ENCODE measurements around the gene RSRC1. TPM values are rescaled to one million over a fixed set of nuclear protein-coding genes. Genes with fewer than 3 reads are reported as not detected.

RSRC1 gene
- total RNA-seq, 1 experiment from 2014 or later: 95.2 TPM

DNA sequence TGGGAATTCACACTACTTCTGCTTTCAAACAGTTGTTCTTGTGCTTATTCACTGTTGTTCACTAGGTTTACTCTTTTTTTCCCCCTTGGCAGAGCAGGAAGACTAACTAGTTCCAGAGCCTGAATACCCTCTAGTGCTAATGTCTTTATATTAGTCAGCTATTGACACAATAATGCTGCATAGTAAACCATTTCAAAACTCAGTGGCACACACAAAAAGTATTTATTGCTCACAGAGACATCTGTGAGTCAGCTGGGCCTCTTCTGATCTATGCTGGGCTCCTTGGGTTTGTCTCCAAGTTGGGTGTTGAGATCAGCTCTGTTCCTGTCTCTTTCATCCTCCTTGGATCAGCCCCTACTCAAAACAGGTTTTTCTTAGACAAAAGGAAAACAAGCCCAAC lies 51.1 kb downstream of the RSRC1 start:
- Histone ChIP-seq H2AFZ (ENCODE audit: low read length) (no peak overlapping the region), H4K20me1 (ENCODE audit: insufficient read depth, low read depth, low read length) (no peaks in the 10 kb centered on the region), H3K4me2 (ENCODE audit: low read depth, low read length, poor library complexity, severe bottlenecking) (no peak overlapping the region), H3K27ac (ENCODE audit: low read length) (no peak overlapping the region), H3K9ac (ENCODE audit: low read length) (no peak overlapping the region), H3K9me2 (replicated peaks; ENCODE audit: insufficient read depth, low read length) (no peaks in the 10 kb centered on the region), H3K4me1 (ENCODE audit: low read length) (peaks cover 11% of the 10 kb centered on the region), H3K36me3 (ENCODE audit: insufficient read depth, low read length) (no peaks in the 10 kb centered on the region), H3K79me2 (ENCODE audit: low read length) (peaks cover 95% of the 10 kb centered on the region), H3K4me3 (ENCODE audit: low read length) (no peak overlapping the region), H3K9me3 (ENCODE audit: low read length) (no peaks in the 10 kb centered on the region), H3K27me3 (ENCODE audit: low read length) (no peaks in the 10 kb centered on the region)
- no peak for DNase-seq

DNA sequence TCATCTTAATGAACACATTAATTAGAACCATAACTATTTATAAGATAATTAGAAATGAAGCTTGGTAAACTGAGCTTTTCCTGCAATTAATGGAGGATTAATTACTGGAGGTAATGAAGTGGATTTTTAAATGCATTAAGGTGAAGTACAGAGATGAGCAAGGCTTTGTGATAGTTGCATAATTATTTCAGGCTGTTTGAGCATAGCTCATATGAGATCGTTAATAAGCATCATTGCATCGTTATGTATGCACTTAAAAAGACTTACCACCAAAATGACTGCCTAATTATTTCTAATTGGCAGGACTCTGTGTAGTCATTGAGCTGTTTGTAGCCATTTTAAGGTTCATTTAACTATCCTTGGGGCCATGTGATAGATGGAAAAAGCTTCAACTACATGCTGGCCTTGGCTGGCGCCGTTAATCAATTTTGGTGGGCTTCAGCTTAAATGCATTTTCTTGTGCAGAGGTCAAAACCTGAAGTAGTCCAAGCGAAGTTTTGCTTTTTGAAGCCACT lies 55.3 kb downstream of the RSRC1 start:
- no peak for DNase-seq
- no peaks in the 10 kb centered on the region for H3K9me2 ChIP-seq (replicated peaks; ENCODE audit: insufficient read depth, low read length)
- no peak overlapping the region for H3K4me2 ChIP-seq (ENCODE audit: low read depth, low read length, poor library complexity, severe bottlenecking)
- H4K20me1 ChIP-seq (ENCODE audit: insufficient read depth, low read depth, low read length): no peaks in the 10 kb centered on the region
- no peak overlapping the region for H3K9ac ChIP-seq (ENCODE audit: low read length)
- peaks cover 94% of the 10 kb centered on the region for H3K79me2 ChIP-seq (ENCODE audit: low read length)
- no peaks in the 10 kb centered on the region for H3K9me3 ChIP-seq (ENCODE audit: low read length)
- no peak overlapping the region for H3K27ac ChIP-seq (ENCODE audit: low read length)
- no peak overlapping the region for H2AFZ ChIP-seq (ENCODE audit: low read length)
- no peak overlapping the region for H3K4me3 ChIP-seq (ENCODE audit: low read length)
- H3K36me3 ChIP-seq (ENCODE audit: insufficient read depth, low read length): 0 out of 2 replicates have a peak, but pooled peaks cover 6% of the 10 kb centered on the region
- H3K4me1 ChIP-seq (ENCODE audit: low read length): peaks cover 11% of the 10 kb centered on the region
- no peaks in the 10 kb centered on the region for H3K27me3 ChIP-seq (ENCODE audit: low read length)

- DNase-seq: no peak
These were observed 55.8 kb downstream of the RSRC1 start for GRCh38 chr3:158165730-158166129.

GRCh38 chr3:158166223-158166622 lies 56.3 kb downstream of the RSRC1 start:
- H2AFZ ChIP-seq (ENCODE audit: low read length): no peak overlapping the region
- no peaks in the 10 kb centered on the region for H4K20me1 ChIP-seq (ENCODE audit: insufficient read depth, low read depth, low read length)
- H3K27ac ChIP-seq (ENCODE audit: low read length): no peak overlapping the region
- H3K79me2 ChIP-seq (ENCODE audit: low read length): peaks cover 94% of the 10 kb centered on the region
- no peak overlapping the region for H3K4me2 ChIP-seq (ENCODE audit: low read depth, low read length, poor library complexity, severe bottlenecking)
- no peak overlapping the region for H3K9ac ChIP-seq (ENCODE audit: low read length)
- H3K27me3 ChIP-seq (ENCODE audit: low read length): no peaks in the 10 kb centered on the region
- no peaks in the 10 kb centered on the region for H3K9me3 ChIP-seq (ENCODE audit: low read length)
- no peak for DNase-seq
- peaks cover 11% of the 10 kb centered on the region for H3K4me1 ChIP-seq (ENCODE audit: low read length)
- no peak overlapping the region for H3K4me3 ChIP-seq (ENCODE audit: low read length)
- H3K36me3 ChIP-seq (ENCODE audit: insufficient read depth, low read length): 0 out of 2 replicates have a peak, but pooled peaks cover 6% of the 10 kb centered on the region
- H3K9me2 ChIP-seq (replicated peaks; ENCODE audit: insufficient read depth, low read length): no peaks in the 10 kb centered on the region

More at GRCh38 chr3:158165730-158166129, 55.8 kb downstream of the RSRC1 start:
- H3K79me2 ChIP-seq (ENCODE audit: low read length): peaks cover 94% of the 10 kb centered on the region
- H3K36me3 ChIP-seq (ENCODE audit: insufficient read depth, low read length): 0 out of 2 replicates have a peak, but pooled peaks cover 6% of the 10 kb centered on the region
- H4K20me1 ChIP-seq (ENCODE audit: insufficient read depth, low read depth, low read length): no peaks in the 10 kb centered on the region
- H3K9ac ChIP-seq (ENCODE audit: low read length): no peak overlapping the region
- no peak overlapping the region for H3K4me2 ChIP-seq (ENCODE audit: low read depth, low read length, poor library complexity, severe bottlenecking)
- no peak overlapping the region for H2AFZ ChIP-seq (ENCODE audit: low read length)
- H3K9me3 ChIP-seq (ENCODE audit: low read length): no peaks in the 10 kb centered on the region
- H3K27ac ChIP-seq (ENCODE audit: low read length): no peak overlapping the region
- H3K27me3 ChIP-seq (ENCODE audit: low read length): no peaks in the 10 kb centered on the region
- H3K4me1 ChIP-seq (ENCODE audit: low read length): peaks cover 11% of the 10 kb centered on the region
- H3K4me3 ChIP-seq (ENCODE audit: low read length): no peak overlapping the region
- no peaks in the 10 kb centered on the region for H3K9me2 ChIP-seq (replicated peaks; ENCODE audit: insufficient read depth, low read length)

- Histone ChIP-seq H3K27me3 (ENCODE audit: low read length) (no peaks in the 10 kb centered on the region), H3K9me3 (ENCODE audit: low read length) (no peaks in the 10 kb centered on the region), H3K36me3 (ENCODE audit: insufficient read depth, low read length) (0 out of 2 replicates have a peak, but pooled peaks cover 6% of the 10 kb centered on the region), H3K4me2 (ENCODE audit: low read depth, low read length, poor library complexity, severe bottlenecking) (no peak overlapping the region), H4K20me1 (ENCODE audit: insufficient read depth, low read depth, low read length) (no peaks in the 10 kb centered on the region), H3K9me2 (replicated peaks; ENCODE audit: insufficient read depth, low read length) (no peaks in the 10 kb centered on the region), H2AFZ (ENCODE audit: low read length) (no peak overlapping the region), H3K4me1 (ENCODE audit: low read length) (peaks cover 11% of the 10 kb centered on the region), H3K9ac (ENCODE audit: low read length) (no peak overlapping the region), H3K27ac (ENCODE audit: low read length) (no peak overlapping the region), H3K4me3 (ENCODE audit: low read length) (no peak overlapping the region), H3K79me2 (ENCODE audit: low read length) (peaks cover 82% of the 10 kb centered on the region)
- no peak for DNase-seq
These were observed 58.1 kb downstream of the RSRC1 start for GRCh38 chr3:158167737-158168557.

- no peaks in the 10 kb centered on the region for H3K9me2 ChIP-seq (replicated peaks; ENCODE audit: insufficient read depth, low read length)
- no peak overlapping the region for H3K4me2 ChIP-seq (ENCODE audit: low read depth, low read length, poor library complexity, severe bottlenecking)
- H4K20me1 ChIP-seq (ENCODE audit: insufficient read depth, low read depth, low read length): no peaks in the 10 kb centered on the region
- no peak for DNase-seq
- no peak overlapping the region for H3K9ac ChIP-seq (ENCODE audit: low read length)
- H3K79me2 ChIP-seq (ENCODE audit: low read length): peaks cover 76% of the 10 kb centered on the region
- no peaks in the 10 kb centered on the region for H3K27me3 ChIP-seq (ENCODE audit: low read length)
- H3K4me3 ChIP-seq (ENCODE audit: low read length): no peak overlapping the region
- no peak overlapping the region for H2AFZ ChIP-seq (ENCODE audit: low read length)
- H3K4me1 ChIP-seq (ENCODE audit: low read length): peaks cover 11% of the 10 kb centered on the region
- 0 out of 2 replicates have a peak, but pooled peaks cover 7% of the 10 kb centered on the region for H3K36me3 ChIP-seq (ENCODE audit: insufficient read depth, low read length)
- no peak overlapping the region for H3K27ac ChIP-seq (ENCODE audit: low read length)
- no peaks in the 10 kb centered on the region for H3K9me3 ChIP-seq (ENCODE audit: low read length)
These were observed 59.2 kb downstream of the RSRC1 start for GRCh38 chr3:158169091-158169491.

DNA sequence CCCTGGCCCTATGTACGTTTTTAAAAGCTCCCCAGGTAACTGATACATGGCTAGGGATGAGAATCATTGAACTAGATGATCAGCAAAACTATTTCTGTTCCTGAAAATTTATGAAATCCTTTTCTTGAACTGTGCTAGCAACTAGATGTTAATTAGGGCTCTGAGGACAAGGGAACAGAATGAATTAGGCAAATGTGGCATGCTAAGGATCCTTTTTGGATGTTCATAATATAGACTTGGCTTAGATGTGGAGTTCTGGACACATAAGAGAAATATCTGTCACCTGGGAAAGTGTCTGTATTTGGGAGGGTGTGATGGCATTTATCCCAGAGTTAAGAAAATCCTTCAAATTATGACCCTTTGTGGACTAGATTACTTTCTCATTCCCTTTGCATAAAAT lies 71.2 kb downstream of the RSRC1 start:
- no peak overlapping the region for H3K27ac ChIP-seq (ENCODE audit: low read length)
- peaks cover 80% of the 10 kb centered on the region for H3K79me2 ChIP-seq (ENCODE audit: low read length)
- H2AFZ ChIP-seq (ENCODE audit: low read length): no peak overlapping the region
- H3K27me3 ChIP-seq (ENCODE audit: low read length): no peaks in the 10 kb centered on the region
- no peak overlapping the region for H3K4me2 ChIP-seq (ENCODE audit: low read depth, low read length, poor library complexity, severe bottlenecking)
- H3K4me3 ChIP-seq (ENCODE audit: low read length): no peak overlapping the region
- no peaks in the 10 kb centered on the region for H4K20me1 ChIP-seq (ENCODE audit: insufficient read depth, low read depth, low read length)
- no peak for DNase-seq
- no peaks in the 10 kb centered on the region for H3K9me2 ChIP-seq (replicated peaks; ENCODE audit: insufficient read depth, low read length)
- no peaks in the 10 kb centered on the region for H3K36me3 ChIP-seq (ENCODE audit: insufficient read depth, low read length)
- H3K9ac ChIP-seq (ENCODE audit: low read length): no peak overlapping the region
- no peaks in the 10 kb centered on the region for H3K9me3 ChIP-seq (ENCODE audit: low read length)
- peaks cover 8% of the 10 kb centered on the region; the same call in 1 of the 2 replicates for H3K4me1 ChIP-seq (ENCODE audit: low read length)

- H3K4me1 ChIP-seq (ENCODE audit: low read length): no peaks in the 10 kb centered on the region
- no peak overlapping the region for H2AFZ ChIP-seq (ENCODE audit: low read length)
- no peak overlapping the region for H3K4me2 ChIP-seq (ENCODE audit: low read depth, low read length, poor library complexity, severe bottlenecking)
- no peaks in the 10 kb centered on the region for H3K27me3 ChIP-seq (ENCODE audit: low read length)
- H3K4me3 ChIP-seq (ENCODE audit: low read length): no peak overlapping the region
- H3K9ac ChIP-seq (ENCODE audit: low read length): no peak overlapping the region
- DNase-seq: no peak
- H3K36me3 ChIP-seq (ENCODE audit: insufficient read depth, low read length): no peaks in the 10 kb centered on the region
- H3K79me2 ChIP-seq (ENCODE audit: low read length): peaks cover 92% of the 10 kb centered on the region
- H4K20me1 ChIP-seq (ENCODE audit: insufficient read depth, low read depth, low read length): no peaks in the 10 kb centered on the region
- no peaks in the 10 kb centered on the region for H3K9me3 ChIP-seq (ENCODE audit: low read length)
- H3K9me2 ChIP-seq (replicated peaks; ENCODE audit: insufficient read depth, low read length): no peaks in the 10 kb centered on the region
- H3K27ac ChIP-seq (ENCODE audit: low read length): no peak overlapping the region
These were observed 75.8 kb downstream of the RSRC1 start for GRCh38 chr3:158185711-158186110.

Data from Karpas-422 (cell line).